Small intestine (tissue), 7 donors: ENCODE results near the gene CELF2. TPM values are rescaled to one million over a fixed set of nuclear protein-coding genes. Genes with fewer than 3 reads are reported as not detected.

Experiments
- DNase-seq, 2 donors: peaks; one replicate each; pipeline versions ENCODE4 v3.0.0 to v3.0.0-alpha.2; 2013
- FAIRE-seq: peaks from 2 replicates; lab custom pipeline; 2012; peaks lifted over from hg19 to GRCh38; lab: Jason Lieb, UNC
- H3K27ac ChIP-seq, 3 donors: one replicate each; pipeline ENCODE4 v1.5.1; 2013; ENCODE audit warnings: low read length in 2 of 3, mild to moderate bottlenecking in 2 of 3, control low read depth in 1 of 3, inconsistent platforms in 1 of 3, low read depth in 1 of 3, moderate library complexity in 1 of 3
- H3K27me3 ChIP-seq, 3 donors: one replicate each; pipeline ENCODE4 v1.6.1; 2013; ENCODE audit warnings: low read length in 3 of 3, inconsistent platforms in 1 of 3; ENCODE audit not compliant: control insufficient read depth in 3 of 3, insufficient read depth in 3 of 3
- H3K36me3 ChIP-seq, 3 donors: one replicate each; pipeline ENCODE4 v1.6.1; 2013; ENCODE audit warnings: low read length in 3 of 3, inconsistent platforms in 1 of 3, low read depth in 1 of 3, mild to moderate bottlenecking in 1 of 3, moderate library complexity in 1 of 3; ENCODE audit not compliant: control insufficient read depth in 3 of 3, insufficient read depth in 2 of 3
- H3K4me1 ChIP-seq, 3 donors: one replicate each; pipeline ENCODE4 v1.6.1; 2013; ENCODE audit warnings: low read length in 2 of 3, inconsistent platforms in 1 of 3, low read depth in 1 of 3, mild to moderate bottlenecking in 1 of 3, moderate library complexity in 1 of 3; ENCODE audit not compliant: control insufficient read depth in 3 of 3, insufficient read depth in 2 of 3
- H3K4me3 ChIP-seq, 3 donors: one replicate each; pipeline ENCODE4 v1.5.1; 2013; ENCODE audit warnings: low read length in 3 of 3, control low read depth in 1 of 3, inconsistent platforms in 1 of 3, low read depth in 1 of 3, mild to moderate bottlenecking in 1 of 3, moderate library complexity in 1 of 3
- H3K9me3 ChIP-seq, 2 donors: one replicate each; pipeline ENCODE4 v1.6.1; 2013; ENCODE audit warnings: low read depth in 1 of 2, low read length in 1 of 2; ENCODE audit not compliant: control insufficient read depth in 2 of 2, insufficient read depth in 1 of 2
- WGBS, 3 donors: extraction: QIAGEN DNeasy Blood & Tissue Kit; methylation state at CpG; one replicate each; pipeline ENCODE4 v1.1.7; 2013; 5-methylcytosine and 5-hydroxymethylcytosine counted together
- polyA plus RNA-seq, 4 donors: library from polyadenylated mRNA; stranded (reverse) in 3 of 4; unstranded in 1 of 4; fragments of 200-250 nt in 3 of 4; fragments of 120-200 nt in 1 of 4; gene quantifications; one replicate each; pipeline versions ENCODE4 v1.2.1 to v1.2.3, GENCODE V29; 2013
- donor health status: healthy with polysubstance abuse.
- donor health status: control.
- donor health status: control.
- donor health status: Bipolar disorder and iron deficiency.
- donor health status: healthy.

Gene CELF2
- polyA plus RNA-seq, 4 donors, result 1.8 to 11.6 (median 6.1) TPM

GRCh38 chr10:11193001-11193551 is 175.4 kb downstream of the CELF2 start:
- WGBS, 3 donors, result 78 to 90% (median 81%) methylated on average over 7 of the region's 7 CpGs
- no peak for FAIRE-seq
- Histone ChIP-seq H3K9me3 (no peaks in the 10 kb centered on the region), H3K27ac (no peak overlapping the region), H3K36me3 (no peaks in the 10 kb centered on the region), H3K27me3 (no peaks in the 10 kb centered on the region), H3K4me3 (no peak overlapping the region), H3K4me1 (peaks cover 0 to 2% (median 2%) of the 10 kb centered on the region in 3 donors)
- no peak for DNase-seq

GRCh38 chr10:11194859-11195586 is 177.4 kb downstream of the CELF2 start:
- no peaks in the 10 kb centered on the region for H3K9me3 ChIP-seq
- DNase-seq (no peak), FAIRE-seq (no peak)
- WGBS, 3 donors, result 87 to 89% (median 88%) methylated on average over 8 of the region's 8 CpGs
- H3K36me3 ChIP-seq, result no peaks in the 10 kb centered on the region
- H3K27ac ChIP-seq, result no peak overlapping the region
- no peak overlapping the region for H3K4me3 ChIP-seq
- peaks cover 0 to 2% (median 2%) of the 10 kb centered on the region in 3 donors for H3K4me1 ChIP-seq
- H3K27me3 ChIP-seq, result no peaks in the 10 kb centered on the region

- FAIRE-seq (no peak), DNase-seq (no peak)
- 89 to 95% (median 91%) methylated on average over 7 of the region's 7 CpGs for WGBS, 3 donors
- H3K27me3 ChIP-seq, result no peaks in the 10 kb centered on the region
- H3K9me3 ChIP-seq, result no peaks in the 10 kb centered on the region
- no peak overlapping the region for H3K27ac ChIP-seq
- H3K36me3 ChIP-seq, result no peaks in the 10 kb centered on the region
- peaks cover 0 to 2% (median 2%) of the 10 kb centered on the region in 3 donors for H3K4me1 ChIP-seq
- H3K4me3 ChIP-seq, result no peak overlapping the region
These were observed 178.0 kb downstream of the CELF2 start for GRCh38 chr10:11195623-11196022.

GRCh38 chr10:11197266-11197712 is 179.6 kb downstream of the CELF2 start:
- Histone ChIP-seq H3K4me3 (no peak overlapping the region), H3K4me1 (no peaks in the 10 kb centered on the region), H3K27ac (peak overlapping the region in 1 of 3 donors; percentile 20), H3K36me3 (no peaks in the 10 kb centered on the region), H3K27me3 (no peaks in the 10 kb centered on the region), H3K9me3 (no peaks in the 10 kb centered on the region)
- DNase-seq, result peak; percentile 42 to 47
- no peak for FAIRE-seq
- WGBS, 3 donors, result 26 to 49% (median 35%) methylated on average over 7 of the region's 7 CpGs

- Histone ChIP-seq H3K27ac (no peak overlapping the region), H3K36me3 (no peaks in the 10 kb centered on the region), H3K4me3 (no peak overlapping the region), H3K27me3 (no peaks in the 10 kb centered on the region), H3K4me1 (no peaks in the 10 kb centered on the region), H3K9me3 (no peaks in the 10 kb centered on the region)
- DNase-seq, result peak in 1 of 2 donors; percentile 30
- FAIRE-seq, result no peak
- WGBS, 3 donors, result 19 to 50% (median 42%) methylated on average over 3 of the region's 3 CpGs
These were observed 180.2 kb downstream of the CELF2 start for GRCh38 chr10:11197878-11198277.

- H3K4me1 ChIP-seq, result no peaks in the 10 kb centered on the region
- 73 to 80% (median 76%) methylated on average over 5 of the region's 5 CpGs for WGBS, 3 donors
These were observed 184.2 kb downstream of the CELF2 start for GRCh38 chr10:11201911-11202310.

GRCh38 chr10:11204351-11204942 is 186.8 kb downstream of the CELF2 start:
- Histone ChIP-seq H3K27me3 (no peaks in the 10 kb centered on the region), H3K4me1 (no peaks in the 10 kb centered on the region), H3K27ac (no peak overlapping the region), H3K36me3 (peaks cover 0 to 2% (median 0%) of the 10 kb centered on the region in 3 donors), H3K9me3 (no peaks in the 10 kb centered on the region), H3K4me3 (no peak overlapping the region)
- 72 to 85% (median 79%) methylated on average over 19 of the region's 19 CpGs for WGBS, 3 donors
- DNase-seq (no peak), FAIRE-seq (no peak)

More at GRCh38 chr10:11201911-11202310, 184.2 kb downstream of the CELF2 start:
- FAIRE-seq, result no peak
- H3K27ac ChIP-seq, result no peak overlapping the region
- H3K4me3 ChIP-seq, result no peak overlapping the region
- peaks cover 0 to 2% (median 0%) of the 10 kb centered on the region in 3 donors for H3K36me3 ChIP-seq
- no peak for DNase-seq
- no peaks in the 10 kb centered on the region for H3K9me3 ChIP-seq
- H3K27me3 ChIP-seq, result no peaks in the 10 kb centered on the region

GRCh38 chr10:11205030-11205772 is 187.5 kb downstream of the CELF2 start:
- DNase-seq (no peak), FAIRE-seq (no peak)
- H3K9me3 ChIP-seq, result no peaks in the 10 kb centered on the region
- H3K27me3 ChIP-seq, result no peaks in the 10 kb centered on the region
- no peaks in the 10 kb centered on the region for H3K4me1 ChIP-seq
- no peak overlapping the region for H3K27ac ChIP-seq
- WGBS, 3 donors, result 91 to 94% (median 92%) methylated on average over 13 of the region's 13 CpGs
- H3K4me3 ChIP-seq, result no peak overlapping the region
- H3K36me3 ChIP-seq, result peaks cover 0 to 2% (median 0%) of the 10 kb centered on the region in 3 donors
